Dedifferentiated amniotic fluid mesenchymal stem cell (primary cell): ENCODE measurements around the gene OR7D2.
"Not testable (repeated sequence)": the region's sequence is repeated elsewhere in the genome, so short reads cannot be mapped to it uniquely, and the experiment has no call there.

Experiments
- DNase-seq: peaks from one replicate; pipeline ENCODE4 v3.0.0-alpha.2; 2016; ENCODE audit errors: extremely low spot score

Gene OR7D2

GRCh38 chr19:9178901-9179300 is at the start of gene OR7D2:
TSS of gene OR7D2 (plus strand) at chr19:9178979. CDS start at chr19:9185782, 6,803 bp downstream.
- DNase-seq, result no peak

GRCh38 chr19:9130965-9131364 is 47.8 kb upstream of the OR7D2 start:
- DNase-seq, result no peak

GRCh38 chr19:9132422-9132821 is 46.4 kb upstream of the OR7D2 start:
- no peak for DNase-seq

DNA sequence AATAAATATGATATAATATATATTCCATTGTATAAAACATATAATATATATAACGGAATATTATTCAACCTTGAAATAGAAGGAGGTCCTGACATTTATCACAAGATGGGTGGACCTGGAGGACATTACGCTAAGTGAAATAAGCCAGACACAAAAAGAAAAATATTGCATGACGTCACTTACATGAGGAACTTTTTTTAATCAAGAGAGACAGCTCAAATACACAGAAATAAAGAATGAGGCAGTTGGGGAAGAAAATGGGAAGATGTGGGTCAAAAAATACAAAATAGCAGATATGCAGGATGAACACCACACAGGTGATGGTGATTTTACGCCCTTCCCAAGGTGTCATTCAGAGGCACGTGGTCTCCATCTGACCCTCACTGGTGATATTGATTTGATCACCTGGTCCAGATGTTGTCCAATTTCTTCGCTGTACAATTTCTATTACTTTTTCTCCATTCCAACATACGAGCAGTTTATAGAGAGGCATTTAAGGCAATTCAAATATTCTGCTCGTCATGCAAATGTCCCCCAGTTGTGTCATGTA is 39.1 kb upstream of the OR7D2 start:
- DNase-seq, result no peak

DNA sequence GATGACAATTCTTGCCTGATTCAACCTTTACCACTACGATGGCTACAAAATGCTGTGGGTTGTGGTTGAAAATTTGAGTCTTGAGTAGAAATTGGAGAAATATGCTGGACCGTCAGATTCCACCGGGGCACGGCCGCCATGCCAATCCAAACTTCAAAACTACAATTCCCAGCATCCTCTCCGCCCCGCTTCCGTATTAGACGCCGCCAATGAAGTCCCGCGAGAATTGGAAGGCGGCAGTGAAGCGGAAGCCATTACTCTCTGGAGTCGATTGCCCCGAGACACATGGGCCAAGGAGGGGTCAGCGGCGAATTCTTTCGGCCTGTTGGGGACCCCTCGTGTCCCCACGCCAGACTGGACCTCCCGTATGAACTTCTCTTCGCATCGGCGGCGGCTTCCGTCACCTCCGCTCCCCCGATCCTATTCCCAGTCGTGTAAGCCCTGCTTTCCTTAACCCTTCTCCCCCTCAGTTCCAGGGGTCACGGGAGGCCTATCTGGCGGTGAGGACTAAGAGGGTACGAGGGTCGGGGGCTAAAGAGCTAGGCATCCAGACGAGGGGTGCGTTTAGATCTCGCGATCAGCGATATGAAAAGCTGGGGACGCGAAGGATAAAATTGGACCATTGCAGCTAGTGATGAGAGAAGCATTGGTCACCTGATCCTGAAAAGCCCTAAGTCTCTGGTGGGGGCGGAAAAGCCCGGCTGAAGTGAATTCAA is 38.5 kb upstream of the OR7D2 start, which contains the start of gene ZNF317:
Gene ZNF317 (plus strand): TSS at position 239 of the 716 bp plus-strand sequence. CDS start 15,620 bp downstream, outside the sequence.
- DNase-seq, result peak; percentile 96

GRCh38 chr19:9144920-9145319 is 33.9 kb upstream of the OR7D2 start:
- DNase-seq, result no peak

GRCh38 chr19:9146882-9147281 is 31.9 kb upstream of the OR7D2 start:
- DNase-seq, result no peak

- DNase-seq, result no peak
These were observed 30.1 kb upstream of the OR7D2 start for GRCh38 chr19:9148697-9149096.

- DNase-seq, result no peak
These were observed 28.8 kb upstream of the OR7D2 start for GRCh38 chr19:9149997-9150396.

DNA sequence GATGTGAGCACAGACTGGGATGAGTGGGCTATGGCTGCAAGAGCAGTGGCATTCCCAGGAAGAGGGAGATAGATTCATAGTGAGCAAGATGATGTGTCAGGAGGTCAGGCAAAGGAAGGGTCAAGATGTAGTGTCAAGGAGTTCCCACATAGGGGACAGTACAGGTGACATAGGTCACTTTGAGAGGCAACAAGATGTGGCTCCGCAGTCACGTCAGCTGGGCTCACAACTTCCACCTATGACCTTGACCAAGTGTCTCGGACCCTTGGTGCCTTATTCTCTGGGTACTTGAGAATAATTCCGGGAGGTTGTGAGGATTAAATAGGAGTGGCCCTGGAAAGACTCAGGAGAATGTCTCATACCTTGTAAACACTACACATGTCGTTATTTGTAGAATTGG is 28.1 kb upstream of the OR7D2 start:
- no peak for DNase-seq

DNA sequence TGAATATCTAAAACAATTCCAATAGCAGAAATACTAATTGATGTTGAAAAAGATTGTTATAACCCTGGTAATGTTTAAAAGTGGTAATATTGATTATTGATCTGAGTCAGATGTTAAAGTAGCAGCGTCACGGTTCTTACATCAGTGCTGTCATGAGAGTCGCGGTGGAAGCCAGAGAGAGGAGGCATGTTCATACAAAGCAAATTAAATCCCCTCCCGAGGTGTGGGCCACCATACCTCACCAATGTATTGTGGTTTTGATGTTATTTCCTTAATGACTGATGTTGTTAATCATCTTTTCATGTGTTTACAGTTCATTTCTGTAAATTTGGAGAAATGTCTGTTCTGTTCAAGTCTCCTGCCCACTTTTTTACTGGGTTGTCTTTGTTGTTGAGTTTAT is 27.4 kb upstream of the OR7D2 start:
- DNase-seq, result no peak

DNA sequence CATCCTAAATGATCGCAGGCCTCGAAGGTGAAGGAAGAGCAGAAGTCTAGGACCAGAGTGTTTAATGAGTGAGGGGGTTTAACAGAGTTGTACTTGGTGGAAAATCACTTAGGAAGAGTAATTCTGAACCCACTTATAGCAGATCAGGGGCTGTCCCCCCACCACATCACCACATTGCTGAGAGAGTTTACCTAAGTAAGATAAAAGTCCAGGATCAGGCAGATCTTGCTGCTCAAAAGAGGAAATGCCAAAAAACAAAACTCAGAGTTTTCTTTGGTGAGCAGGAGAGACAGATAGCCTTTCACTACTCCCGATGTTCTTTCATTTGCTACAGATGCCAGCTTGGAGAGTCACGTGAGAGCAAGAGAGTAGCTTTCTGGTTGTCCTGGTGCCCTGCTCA is 23.2 kb upstream of the OR7D2 start:
- no peak for DNase-seq

GRCh38 chr19:9156304-9156703 is 22.5 kb upstream of the OR7D2 start:
- no peak for DNase-seq

- no peak for DNase-seq
These were observed 18.9 kb upstream of the OR7D2 start for GRCh38 chr19:9159891-9160290.

GRCh38 chr19:9161427-9161826 is 17.4 kb upstream of the OR7D2 start:
- DNase-seq, result no peak

DNA sequence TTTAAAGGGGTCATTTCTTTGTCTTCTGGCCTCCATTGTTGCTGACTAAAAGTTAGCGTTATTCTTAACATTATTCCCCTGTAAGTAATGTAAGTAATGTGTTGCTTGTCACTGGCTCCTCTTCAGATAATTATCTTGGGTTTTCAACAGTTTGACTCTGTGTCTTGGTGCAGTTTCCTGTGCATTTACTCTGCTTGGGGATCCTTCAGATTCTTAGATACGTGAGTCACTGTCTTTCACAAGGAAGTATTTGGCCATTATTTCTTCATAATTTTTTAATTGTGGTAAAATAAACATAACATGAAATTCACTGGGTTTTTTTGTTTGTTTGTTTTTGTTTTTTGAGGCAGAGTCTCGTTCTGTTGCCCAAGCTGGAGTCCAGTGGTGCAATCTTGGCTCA is 13.5 kb upstream of the OR7D2 start:
- DNase-seq, result no peak

- DNase-seq, result no peak
These were observed 11.9 kb upstream of the OR7D2 start for GRCh38 chr19:9166846-9167245.

DNA sequence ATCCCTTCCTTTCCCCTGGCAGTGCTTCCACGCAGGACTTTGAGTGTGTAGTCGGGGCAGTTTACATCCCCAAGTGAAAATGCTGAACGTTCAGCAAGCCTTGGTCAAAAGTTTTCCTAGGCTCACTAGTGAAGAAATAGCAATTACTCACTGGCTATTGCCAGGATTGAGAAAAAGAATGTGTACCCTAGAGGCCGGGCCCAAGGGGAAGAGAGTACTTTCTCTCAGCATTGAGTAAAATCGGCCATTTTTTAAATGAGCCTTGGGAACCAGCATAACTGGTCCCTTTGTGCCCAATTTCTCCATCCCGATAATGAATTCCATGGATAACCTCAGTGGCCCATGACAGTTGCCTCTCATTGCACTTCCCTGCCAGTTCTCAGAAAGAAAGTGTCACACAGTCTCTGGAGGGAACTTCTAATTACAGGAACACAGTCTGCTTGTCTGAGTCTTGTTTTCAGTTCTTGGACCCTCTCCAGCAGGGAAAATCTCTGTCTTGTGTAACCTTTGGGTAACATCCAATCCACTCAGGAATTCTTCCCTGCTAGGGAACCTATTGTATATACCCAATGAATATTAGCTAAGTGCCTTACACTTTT is 7.3 kb upstream of the OR7D2 start:
- DNase-seq, result no peak

DNA sequence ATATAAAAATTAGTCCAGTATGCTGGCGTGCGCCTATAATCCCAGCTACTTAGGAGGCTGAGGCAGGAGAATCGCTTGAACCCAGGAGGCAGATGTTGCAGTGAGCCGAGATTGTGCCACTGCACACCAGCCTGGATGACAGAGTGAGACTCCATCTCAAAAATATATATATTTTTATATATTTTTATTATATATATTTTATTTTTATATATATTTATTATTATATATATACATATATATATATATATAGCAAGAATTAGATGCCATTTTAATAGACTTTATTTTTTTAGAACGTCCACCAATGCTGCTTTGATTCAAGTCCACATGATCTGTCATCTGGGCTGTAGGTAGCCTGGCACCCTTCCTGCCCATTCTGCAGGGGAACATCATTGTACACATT is 3.5 kb upstream of the OR7D2 start:
- no peak for DNase-seq

- no peak for DNase-seq
These were observed 4.2 kb downstream of the OR7D2 start for GRCh38 chr19:9183000-9183399.

GRCh38 chr19:9187191-9187590 is 8.4 kb downstream of the OR7D2 start:
- no peak for DNase-seq

DNA sequence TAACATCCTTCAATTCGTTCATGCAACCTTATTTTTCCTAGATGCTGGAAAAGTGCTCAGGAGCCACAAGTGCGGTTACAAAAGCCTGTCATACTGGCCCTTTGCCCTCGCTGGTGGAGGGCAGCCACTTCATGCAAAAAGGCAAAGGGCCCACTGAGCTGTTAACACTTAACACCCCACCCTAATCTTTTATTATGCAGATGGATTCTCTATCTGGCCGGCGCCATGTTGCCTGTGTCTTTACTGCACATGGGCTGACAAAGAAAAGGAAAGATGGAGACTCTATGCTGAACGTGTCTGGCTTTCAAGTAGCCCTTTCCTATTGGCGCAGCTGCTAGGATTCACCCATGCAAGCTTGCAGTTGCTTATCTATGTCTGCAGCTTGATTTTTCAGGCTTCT is 10.8 kb downstream of the OR7D2 start:
- no peak for DNase-seq

DNA sequence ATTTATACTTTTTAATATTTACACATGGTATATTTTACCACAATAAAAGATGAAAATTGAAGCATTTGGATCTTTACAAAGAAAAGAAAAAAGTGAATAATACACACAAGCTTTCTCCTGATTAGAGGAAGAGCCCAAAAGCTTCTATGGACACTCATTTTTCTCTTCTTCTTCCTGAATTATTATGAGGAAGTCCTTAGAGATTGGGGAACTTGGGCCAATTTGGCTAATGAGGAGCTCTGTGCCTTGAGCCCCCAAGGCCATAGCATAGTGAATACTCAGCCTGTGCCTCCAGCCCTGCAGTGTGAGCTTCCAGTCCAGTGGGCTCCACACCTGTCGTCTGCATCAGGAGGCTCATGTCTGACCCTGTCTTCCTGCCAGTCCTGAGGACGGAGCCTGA is 19.3 kb downstream of the OR7D2 start:
- DNase-seq, result not testable (repeated sequence)
